Endothelial cell of umbilical vein (primary cell): Measurements from ENCODE around the gene PCBP4. TPM values are rescaled to one million over a fixed set of nuclear protein-coding genes. Genes with fewer than 3 reads are reported as not detected.

Experiments used
- BruUV-seq: library from RNA; stranded (reverse); fragments of 400-500 nt; replicated peaks from 2 replicates; lab custom pipeline; 2021; lab: Mats Ljungman, UMichigan
- CTCF ChIA-PET: fragments of 300-600, 350-600 bp; sonication (Branson Sonifier 250); formaldehyde crosslinking; loops from one replicate; lab custom pipeline; 2021; ENCODE audit warnings: antibody characterized with exemption, inconsistent platforms; lab: Charles Lee
- POLR2A ChIA-PET: fragments of 300-600, 350-600 bp; sonication (Branson Sonifier 250); formaldehyde crosslinking; loops from one replicate; lab custom pipeline; 2021; ENCODE audit warnings: antibody characterized with exemption, inconsistent platforms; lab: Charles Lee
- DNase-seq: peaks from one replicate; pipeline ENCODE4 v3.0.0-alpha.2; 2011; ENCODE audit warnings: low read depth, low spot score
- FAIRE-seq: peaks from 2 replicates; lab custom pipeline; 2011; peaks lifted over from hg19 to GRCh38; lab: Jason Lieb, UNC
- H2AFZ ChIP-seq: 2 replicates; pipeline ENCODE4 v1.6.0; 2012; ENCODE audit warnings: low read depth, low read length, control low read depth, inconsistent platforms
- H3K27ac ChIP-seq: 2 replicates; pipeline ENCODE4 v1.5.1; 2011; ENCODE audit warnings: low read depth, mild to moderate bottlenecking, control low read depth, low read length, moderate library complexity; ENCODE audit not compliant: insufficient read depth
- H3K27me3 ChIP-seq, 2 experiments: 2 replicates each; pipeline versions ENCODE4 v1.6.0 to v1.6.1; 2011; ENCODE audit warnings: low read length in 2 of 2, mixed read lengths in 1 of 2; ENCODE audit not compliant: control insufficient read depth in 2 of 2, insufficient read depth in 2 of 2
- H3K36me3 ChIP-seq, 2 experiments: 2 replicates in 1 of 2; 3 replicates in 1 of 2; pipeline ENCODE4 v1.5.1; 2011; ENCODE audit warnings: low read length in 2 of 2, mild to moderate bottlenecking in 1 of 2, moderate library complexity in 1 of 2; ENCODE audit not compliant: control insufficient read depth in 2 of 2, insufficient read depth in 2 of 2; ENCODE audit errors: extremely low read depth in 1 of 2
- H3K4me1 ChIP-seq: 3 replicates; pipeline ENCODE4 v1.5.1; 2011; ENCODE audit warnings: mild to moderate bottlenecking, low read length; ENCODE audit not compliant: control insufficient read depth, insufficient read depth; ENCODE audit errors: extremely low read depth
- H3K4me2 ChIP-seq: 2 replicates; pipeline ENCODE4 v1.6.1; 2011; ENCODE audit warnings: low read length, control low read depth, mixed read lengths; ENCODE audit not compliant: insufficient read depth
- H3K4me3 ChIP-seq, 3 experiments: fragments of 200-600 bp in 1 of 3; sonication (generic), shearing (Covaris generic) in 1 of 3; replicated peaks in 1 of 3; 2 replicates each; pipeline ENCODE4 v1.5.1; 2011 to 2016; ENCODE audit warnings: control low read depth in 3 of 3, low read length in 3 of 3, mild to moderate bottlenecking in 2 of 3, inconsistent platforms in 1 of 3, low read depth in 1 of 3, moderate library complexity in 1 of 3; ENCODE audit not compliant: insufficient read depth in 1 of 3
- H3K79me2 ChIP-seq: 2 replicates; pipeline ENCODE4 v1.6.0; 2012; ENCODE audit warnings: low read length, inconsistent platforms; ENCODE audit not compliant: control insufficient read depth, insufficient read depth
- H3K9ac ChIP-seq: replicated peaks from 2 replicates; pipeline ENCODE3; 2011; ENCODE audit warnings: low read length, control low read depth; ENCODE audit not compliant: insufficient read depth; ENCODE audit errors: extremely low read depth
- H3K9me1 ChIP-seq: replicated peaks from 3 replicates; pipeline ENCODE4 v1.6.0; 2011; ENCODE audit warnings: mild to moderate bottlenecking, low read length; ENCODE audit not compliant: control insufficient read depth, insufficient read depth; ENCODE audit errors: extremely low read depth
- H3K9me3 ChIP-seq: replicated peaks from 2 replicates; pipeline ENCODE4 v1.5.1; 2012; ENCODE audit warnings: low read length, inconsistent platforms; ENCODE audit not compliant: control insufficient read depth, insufficient read depth
- H4K20me1 ChIP-seq: replicated peaks from 2 replicates; pipeline ENCODE3; 2011; ENCODE audit warnings: mild to moderate bottlenecking, low read length; ENCODE audit not compliant: control insufficient read depth, insufficient read depth; ENCODE audit errors: extremely low read depth
- EZH2 ChIP-seq: IDR thresholded peaks from 2 replicates; pipeline ENCODE4 v1.6.1; 2012; ENCODE audit warnings: borderline replicate concordance, low read depth, mild to moderate bottlenecking, moderate library complexity, low read length, inconsistent platforms; ENCODE audit not compliant: severe bottlenecking
- FOS ChIP-seq: IDR thresholded peaks from 2 replicates; pipeline ENCODE4 v1.6.1; 2011; ENCODE audit warnings: mild to moderate bottlenecking, low read length, moderate library complexity, borderline replicate concordance; ENCODE audit not compliant: insufficient read depth
- GATA2 ChIP-seq: IDR thresholded peaks from 2 replicates; pipeline ENCODE4 v1.7.0; 2011; ENCODE audit warnings: low read depth, mild to moderate bottlenecking, moderate library complexity, mixed read lengths, low read length; ENCODE audit not compliant: insufficient read length, insufficient read depth
- JUN ChIP-seq: IDR thresholded peaks from 2 replicates; pipeline ENCODE4 v1.6.1; 2011; ENCODE audit warnings: borderline replicate concordance, low read depth; ENCODE audit not compliant: insufficient read length, insufficient read depth
- MYC ChIP-seq: IDR thresholded peaks from one replicate; pipeline ENCODE4 v1.6.1; 2011; ENCODE audit warnings: mild to moderate bottlenecking, low read depth, low read length
- POLR2A ChIP-seq: IDR thresholded peaks from 2 replicates; pipeline ENCODE4 v1.6.1; 2012; ENCODE audit warnings: low read depth, mild to moderate bottlenecking, control low read depth, low read length
- POLR2AphosphoS5 ChIP-seq: IDR thresholded peaks from 2 replicates; pipeline ENCODE4 v1.6.1; 2012; ENCODE audit warnings: low read depth, mild to moderate bottlenecking, control low read depth, low read length, moderate library complexity; ENCODE audit not compliant: insufficient read depth
- dilution Hi-C: fragments of 300-500 bp; cut with MboI; formaldehyde crosslinking; loops from one replicate; pipeline ENCODE4 v1.15.0; 2019; ENCODE audit warnings: low sequenced_read_pairs; ENCODE audit not compliant: extremely low pct_ligation_motif_present
- intact Hi-C: fragments of 100-400 bp; cut with micrococcal nuclease; formaldehyde crosslinking; loops from one replicate; pipeline ENCODE4 v1.10.0; 2022
- polyA plus RNA-seq, 4 experiments: library from polyadenylated mRNA; depleted of rRNA in 3 of 4; stranded (reverse) in 3 of 4; unstranded in 1 of 4; fragments of >200 nt; gene quantifications; 2 replicates each; pipeline versions ENCODE4 v1.2.1 to v1.2.3, GENCODE V29; 2011 to 2012; ENCODE audit warnings: missing spikeins in 1 of 4
- total RNA-seq: library from RNA; stranded (reverse); gene quantifications from 2 replicates; pipeline ENCODE4 v1.2.3, GENCODE V29; 2021
- TF ChIP-seq, protein P1 (sequence below), 2 donors: IDR thresholded peaks; 1 replicate in 1 of 2; 2 replicates in 1 of 2; pipeline ENCODE4 v1.5.1; 2011; ENCODE audit warnings: low read length in 2 of 2, mild to moderate bottlenecking in 2 of 2, moderate library complexity in 2 of 2, control low read depth in 1 of 2, inconsistent platforms in 1 of 2, low read depth in 1 of 2; ENCODE audit not compliant: insufficient read depth in 1 of 2; ENCODE audit errors: extremely low read depth in 1 of 2
- TF ChIP-seq, protein P2 (sequence below): IDR thresholded peaks from 2 replicates; pipeline ENCODE4 v1.6.1; 2011; ENCODE audit not compliant: insufficient read depth, insufficient read length

Gene PCBP4
- total and polyA plus RNA-seq, 2 donors (not counting 3 experiments of a cell fraction or from before 2014, with no cell fraction given) = 46.5 to 63.1 TPM

DNA sequence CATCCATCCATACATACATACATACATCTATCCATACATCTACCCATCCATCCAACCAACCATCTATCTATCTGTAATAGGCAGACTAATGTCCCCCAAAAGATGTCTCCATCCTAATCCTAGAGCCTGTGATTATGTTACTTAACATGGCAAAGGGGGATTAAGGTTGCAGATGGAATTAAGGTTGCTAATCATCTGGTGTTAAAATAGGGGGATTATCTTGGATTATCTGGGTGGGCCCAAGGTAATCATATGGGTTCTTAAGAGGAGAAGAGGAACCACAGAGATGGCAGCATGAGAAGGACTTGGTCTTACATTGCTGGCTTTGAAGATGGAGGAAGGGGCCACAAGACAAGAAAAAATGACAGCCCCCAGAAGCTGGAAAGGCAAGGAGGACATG, 43.2 kb upstream of the PCBP4 start:
- no peak for FAIRE-seq
- DNase-seq = no peak
- no peaks in the 10 kb centered on the region for H3K9me1 ChIP-seq
- no peak overlapping the region for H3K4me3 ChIP-seq
- no peaks in the 10 kb centered on the region for H3K79me2 ChIP-seq
- no peaks in the 10 kb centered on the region for H4K20me1 ChIP-seq
- no peaks in the 10 kb centered on the region for H3K36me3 ChIP-seq
- H3K4me2 ChIP-seq = no peak overlapping the region
- CTCF ChIA-PET = interaction anchor here (1.7 to 5.8 kb wide), 2 partner anchors 9 to 44 kb away, joined by 6 to 59 read pairs; partner anchors contain the start of gene DUSP7
- H2AFZ ChIP-seq = no peak overlapping the region
- POLR2A ChIA-PET = no interaction called here
- TF ChIP-seq, protein P1, sequence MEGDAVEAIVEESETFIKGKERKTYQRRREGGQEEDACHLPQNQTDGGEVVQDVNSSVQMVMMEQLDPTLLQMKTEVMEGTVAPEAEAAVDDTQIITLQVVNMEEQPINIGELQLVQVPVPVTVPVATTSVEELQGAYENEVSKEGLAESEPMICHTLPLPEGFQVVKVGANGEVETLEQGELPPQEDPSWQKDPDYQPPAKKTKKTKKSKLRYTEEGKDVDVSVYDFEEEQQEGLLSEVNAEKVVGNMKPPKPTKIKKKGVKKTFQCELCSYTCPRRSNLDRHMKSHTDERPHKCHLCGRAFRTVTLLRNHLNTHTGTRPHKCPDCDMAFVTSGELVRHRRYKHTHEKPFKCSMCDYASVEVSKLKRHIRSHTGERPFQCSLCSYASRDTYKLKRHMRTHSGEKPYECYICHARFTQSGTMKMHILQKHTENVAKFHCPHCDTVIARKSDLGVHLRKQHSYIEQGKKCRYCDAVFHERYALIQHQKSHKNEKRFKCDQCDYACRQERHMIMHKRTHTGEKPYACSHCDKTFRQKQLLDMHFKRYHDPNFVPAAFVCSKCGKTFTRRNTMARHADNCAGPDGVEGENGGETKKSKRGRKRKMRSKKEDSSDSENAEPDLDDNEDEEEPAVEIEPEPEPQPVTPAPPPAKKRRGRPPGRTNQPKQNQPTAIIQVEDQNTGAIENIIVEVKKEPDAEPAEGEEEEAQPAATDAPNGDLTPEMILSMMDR (IDR thresholded peaks at IDR 0.05; ENCODE audit: extremely low read depth in 1 of 2, insufficient read depth in 1 of 2, low read depth in 1 of 2, low read length in 2 of 2) = no peak
- dilution Hi-C loops (no loop called here), intact Hi-C loops (no loop called here)
- no peaks in the 10 kb centered on the region for H3K27me3 ChIP-seq
- no TSS peak for BruUV-seq
- peaks cover 17% of the 10 kb centered on the region for H3K4me1 ChIP-seq
- no peak overlapping the region for H3K27ac ChIP-seq
- no peaks in the 10 kb centered on the region for H3K9me3 ChIP-seq
- H3K9ac ChIP-seq = no peak overlapping the region

DNA sequence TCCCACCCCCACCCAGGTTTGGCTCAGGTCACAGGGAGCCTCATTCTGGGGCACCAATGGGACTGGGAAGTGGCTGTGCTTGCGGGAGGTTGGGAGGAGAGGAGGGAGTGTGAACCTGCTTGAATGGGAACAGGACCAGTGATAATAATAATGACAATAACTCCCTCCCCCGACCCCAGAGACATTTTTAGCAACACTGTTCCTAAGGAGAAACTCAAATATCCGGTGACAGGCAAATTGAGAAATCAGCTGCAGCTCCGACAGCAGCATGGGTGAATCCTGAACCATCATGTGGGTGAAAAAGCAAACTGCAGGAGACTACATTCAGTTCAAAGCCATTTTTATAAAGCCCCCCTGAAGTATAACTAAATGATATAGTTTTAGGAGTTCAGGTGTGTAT, 40.0 kb upstream of the PCBP4 start:
- no peak for TF ChIP-seq JUN
- TF ChIP-seq POLR2AphosphoS5 = no peak
- no peak for TF ChIP-seq POLR2A
- no peak for TF ChIP-seq EZH2
- TF ChIP-seq GATA2 = no peak
- TF ChIP-seq, protein P1 (IDR thresholded peaks at IDR 0.05; ENCODE audit: extremely low read depth in 1 of 2, insufficient read depth in 1 of 2, low read depth in 1 of 2, low read length in 2 of 2) = no peak
- TF ChIP-seq MYC = no peak
- TF ChIP-seq, protein P2, sequence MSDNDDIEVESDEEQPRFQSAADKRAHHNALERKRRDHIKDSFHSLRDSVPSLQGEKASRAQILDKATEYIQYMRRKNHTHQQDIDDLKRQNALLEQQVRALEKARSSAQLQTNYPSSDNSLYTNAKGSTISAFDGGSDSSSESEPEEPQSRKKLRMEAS = no peak
- TF ChIP-seq FOS = no peak
- no peak overlapping the region for H3K4me2 ChIP-seq
- H3K4me1 ChIP-seq = peaks cover 9% of the 10 kb centered on the region
- H3K9me3 ChIP-seq = no peaks in the 10 kb centered on the region
- H3K79me2 ChIP-seq = no peaks in the 10 kb centered on the region
- intact Hi-C loops (loop anchor here (2.0 kb wide), 1 partner anchor 40 kb away; no protein-coding TSS in a partner anchor), dilution Hi-C loops (no loop called here)
- no TSS peak for BruUV-seq
- H3K36me3 ChIP-seq = no peaks in the 10 kb centered on the region
- no peaks in the 10 kb centered on the region for H3K9me1 ChIP-seq
- no peak overlapping the region for H3K9ac ChIP-seq
- ChIA-PET CTCF (interaction anchor here (10.4 kb wide), 1 partner anchor 47 kb away, joined by 260 read pairs; the partner anchor contains the start of gene DUSP7), POLR2A (no interaction called here)
- FAIRE-seq (no peak), DNase-seq (no peak)
- no peaks in the 10 kb centered on the region for H3K27me3 ChIP-seq
- no peak overlapping the region for H3K27ac ChIP-seq
- no peak overlapping the region for H3K4me3 ChIP-seq
- H4K20me1 ChIP-seq = no peaks in the 10 kb centered on the region
- H2AFZ ChIP-seq = no peak overlapping the region
